Activated CD8-positive, alpha-beta T cell treated with anti-CD3 and anti-CD28 coated beads for 36 hours (primary cell): ENCODE data around the gene FAM131C. TPM values are rescaled to one million over a fixed set of nuclear protein-coding genes. Genes with fewer than 3 reads are reported as not detected.
"Not testable (repeated sequence)": the region's sequence is repeated elsewhere in the genome, so short reads cannot be mapped to it uniquely, and the experiment has no call there.

Experiments
- ATAC-seq: fragments of 200-7000 bp; cut with Tn5 transposase; one replicate; pipeline ENCODE4 v1.10.0; 2021; ENCODE audit warnings: mild to moderate bottlenecking, moderate library complexity
- CTCF ChIA-PET: fragments of 350-600 bp; sonication (Branson Sonifier 250); formaldehyde crosslinking; loops from one replicate; lab custom pipeline; 2021; ENCODE audit warnings: antibody characterized with exemption; lab: Charles Lee
- POLR2A ChIA-PET: fragments of 350-600 bp; sonication (Branson Sonifier 250); formaldehyde crosslinking; loops from one replicate; lab custom pipeline; 2021; ENCODE audit warnings: antibody characterized with exemption; lab: Charles Lee
- DNase-seq: peaks from one replicate; pipeline ENCODE4 v3.0.0-alpha.2; 2020
- H3K27ac Mint-ChIP-seq: one replicate; pipeline ENCODE4 v1.8.0; 2021; ENCODE audit warnings: mild to moderate bottlenecking, mixed read lengths
- H3K27me3 Mint-ChIP-seq: one replicate; pipeline ENCODE4 v1.8.0; 2021; ENCODE audit warnings: mixed read lengths
- H3K36me3 Mint-ChIP-seq: one replicate; pipeline ENCODE4 v1.8.0; 2021; ENCODE audit warnings: low read depth, mixed read lengths
- H3K4me1 Mint-ChIP-seq: one replicate; pipeline ENCODE4 v1.8.0; 2021; ENCODE audit warnings: low read depth, mixed read lengths
- H3K4me3 Mint-ChIP-seq: one replicate; pipeline ENCODE4 v1.8.0; 2021; ENCODE audit warnings: mild to moderate bottlenecking, moderate library complexity, mixed read lengths
- H3K9me3 Mint-ChIP-seq: one replicate; pipeline ENCODE4 v1.8.0; 2021; ENCODE audit warnings: mixed read lengths
- CTCF ChIP-seq: fragments of 200-600 bp; IDR thresholded peaks from one replicate; pipeline ENCODE4 v1.8.0; 2022; ENCODE audit warnings: antibody characterized with exemption, mild to moderate bottlenecking
- intact Hi-C: fragments of 100-400 bp; cut with micrococcal nuclease; formaldehyde crosslinking; loops from one replicate; pipeline ENCODE4 v1.10.0; 2022
- total RNA-seq, 2 experiments: library from RNA; stranded (reverse); gene quantifications; one replicate each; pipeline ENCODE4 v1.2.3, GENCODE V29; 2021

FAM131C gene
- total RNA-seq, 2 experiments from 2014 or later: 0.70 to 0.87 TPM

DNA sequence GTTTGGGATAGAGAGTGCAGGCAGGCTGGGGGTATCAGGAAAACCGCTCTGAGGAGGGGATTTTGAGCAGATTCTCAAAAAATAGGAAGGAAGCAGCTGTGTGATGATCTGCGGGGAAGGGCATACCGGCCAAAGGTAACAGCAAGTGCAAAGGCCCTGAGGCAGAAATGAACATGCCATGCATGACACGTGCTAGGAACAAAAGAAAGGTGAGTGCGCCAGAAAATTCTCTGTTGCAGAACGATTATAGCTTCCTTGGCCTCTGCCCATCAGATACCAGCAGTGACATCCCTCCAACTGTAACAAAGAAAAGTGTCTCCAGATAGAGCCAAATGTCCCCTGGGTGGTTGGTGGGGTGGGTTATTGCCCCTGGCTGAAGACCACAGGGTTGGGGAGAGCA, 37.0 kb upstream of the FAM131C start:
- no peak for DNase-seq
- peaks cover 11% of the 10 kb centered on the region for H3K9me3 Mint-ChIP-seq
- intact Hi-C loops: no loop called here
- peaks cover 13% of the 10 kb centered on the region for H3K27me3 Mint-ChIP-seq
- no peaks in the 10 kb centered on the region for H3K36me3 Mint-ChIP-seq
- ChIA-PET POLR2A (no interaction called here), CTCF (interaction anchor here (1.4 kb wide), 1 partner anchor 16 kb away, joined by 3 read pairs; no protein-coding TSS in a partner anchor)
- ATAC-seq: no peak
- H3K27ac Mint-ChIP-seq: no peak overlapping the region
- H3K4me3 Mint-ChIP-seq: no peak overlapping the region
- H3K4me1 Mint-ChIP-seq: no peaks in the 10 kb centered on the region
- TF ChIP-seq CTCF: no peak

GRCh38 chr1:16109571-16109970, 36.1 kb upstream of the FAM131C start:
- Mint-ChIP-seq H3K36me3 (no peaks in the 10 kb centered on the region), H3K9me3 (peaks cover 11% of the 10 kb centered on the region), H3K27ac (no peak overlapping the region), H3K4me3 (no peak overlapping the region), H3K27me3 (peaks cover 13% of the 10 kb centered on the region), H3K4me1 (no peaks in the 10 kb centered on the region)
- CTCF ChIA-PET: interaction anchor here (4.9 kb wide), 1 partner anchor 27 kb away, joined by 17 read pairs; no protein-coding TSS in a partner anchor
- no peak for DNase-seq
- POLR2A ChIA-PET: interaction anchor here (0.7 kb wide), 1 partner anchor 14 kb away, joined by 5 read pairs; no protein-coding TSS in a partner anchor
- TF ChIP-seq CTCF: no peak
- ATAC-seq: no peak
- intact Hi-C loops: no loop called here

GRCh38 chr1:16107039-16107438, 33.6 kb upstream of the FAM131C start:
- ATAC-seq, H3K27ac Mint-ChIP-seq, H3K36me3 Mint-ChIP-seq, H3K4me3 Mint-ChIP-seq, H3K4me1 Mint-ChIP-seq, intact Hi-C loops, DNase-seq: not testable (repeated sequence)
- ChIA-PET CTCF (interaction anchor here (4.9 kb wide), 1 partner anchor 25 kb away, joined by 17 read pairs; no protein-coding TSS in a partner anchor), POLR2A (interaction anchor here (0.7 kb wide), 1 partner anchor 11 kb away, joined by 3 read pairs; no protein-coding TSS in a partner anchor)
- Mint-ChIP-seq H3K27me3 (peaks cover 13% of the 10 kb centered on the region), H3K9me3 (peaks cover 16% of the 10 kb centered on the region)

DNA sequence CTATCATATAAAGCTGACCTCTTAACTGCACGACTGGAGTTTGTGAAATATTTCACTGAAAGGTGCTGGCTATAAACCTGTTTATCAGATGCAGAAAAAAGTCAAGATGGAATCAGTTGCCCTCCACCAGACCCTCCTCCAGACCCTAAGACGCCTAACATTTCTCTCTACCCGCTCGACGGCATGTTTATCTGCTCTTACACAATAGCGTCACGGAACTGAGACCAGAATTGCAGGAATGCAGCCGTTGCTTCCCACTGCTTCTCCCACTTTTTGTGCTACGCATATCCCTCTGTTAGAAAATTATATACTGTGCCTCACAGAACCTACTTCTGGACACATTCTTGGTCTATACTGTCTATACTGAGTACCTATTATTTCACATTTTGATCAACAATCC, 28.2 kb upstream of the FAM131C start:
- DNase-seq: no peak
- ChIA-PET CTCF (no interaction called here), POLR2A (no interaction called here)
- ATAC-seq: no peak
- Mint-ChIP-seq H3K9me3 (peaks cover 5% of the 10 kb centered on the region), H3K27me3 (no peaks in the 10 kb centered on the region), H3K4me1 (no peaks in the 10 kb centered on the region), H3K36me3 (no peaks in the 10 kb centered on the region), H3K4me3 (no peak overlapping the region), H3K27ac (no peak overlapping the region)
- no peak for TF ChIP-seq CTCF
- intact Hi-C loops: no loop called here

DNA sequence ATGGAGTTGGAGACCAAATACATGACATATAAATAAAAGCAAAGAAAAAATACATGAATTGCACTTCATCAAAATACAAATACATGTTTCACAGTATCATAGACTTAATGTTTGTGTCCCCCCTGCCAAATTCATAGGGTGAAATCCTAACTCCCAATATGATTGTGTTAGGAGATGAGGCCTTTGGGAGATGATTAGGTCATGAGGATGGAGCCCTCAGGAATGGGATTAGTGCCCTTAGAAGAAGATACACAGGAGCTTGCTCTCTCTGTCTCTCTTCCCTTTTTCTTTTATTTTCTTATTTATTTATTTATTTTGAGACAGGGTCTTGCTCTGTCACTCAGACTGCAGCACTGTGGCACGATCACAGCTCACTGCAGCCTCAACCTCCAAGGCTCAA, 26.0 kb upstream of the FAM131C start:
- DNase-seq (no peak), ATAC-seq (no peak)
- H3K9me3 Mint-ChIP-seq: peaks cover 5% of the 10 kb centered on the region
- no peak overlapping the region for H3K27ac Mint-ChIP-seq
- intact Hi-C loops: no loop called here
- no peak overlapping the region for H3K4me3 Mint-ChIP-seq
- CTCF ChIA-PET: interaction anchor here (1.1 to 1.3 kb wide), 2 partner anchors 17 to 21 kb away, joined by 5 read pairs; no protein-coding TSS in a partner anchor
- no peaks in the 10 kb centered on the region for H3K4me1 Mint-ChIP-seq
- peaks cover 4% of the 10 kb centered on the region for H3K27me3 Mint-ChIP-seq
- POLR2A ChIA-PET: no interaction called here
- no peak for TF ChIP-seq CTCF
- H3K36me3 Mint-ChIP-seq: no peaks in the 10 kb centered on the region
